Vagina (tissue), 2 donors: ENCODE data around the gene PLCB1.

ENCODE experiments used
- CTCF ChIP-seq, 3 experiments: fragments of 450-650 bp in 2 of 3; fragments of 200-600 bp in 1 of 3; sonication (generic) in 1 of 3; IDR thresholded peaks; one replicate each; pipeline ENCODE4 v1.5.1; 2017 to 2019; ENCODE audit warnings: antibody characterized with exemption in 3 of 3, mild to moderate bottlenecking in 2 of 3, moderate library complexity in 2 of 3
- POLR2A ChIP-seq, 2 donors: fragments of 450-650 bp; IDR thresholded peaks; one replicate each; pipeline ENCODE4 v1.6.1; 2017; ENCODE audit warnings: antibody characterized with exemption in 2 of 2, mild to moderate bottlenecking in 2 of 2, moderate library complexity in 2 of 2

DNA sequence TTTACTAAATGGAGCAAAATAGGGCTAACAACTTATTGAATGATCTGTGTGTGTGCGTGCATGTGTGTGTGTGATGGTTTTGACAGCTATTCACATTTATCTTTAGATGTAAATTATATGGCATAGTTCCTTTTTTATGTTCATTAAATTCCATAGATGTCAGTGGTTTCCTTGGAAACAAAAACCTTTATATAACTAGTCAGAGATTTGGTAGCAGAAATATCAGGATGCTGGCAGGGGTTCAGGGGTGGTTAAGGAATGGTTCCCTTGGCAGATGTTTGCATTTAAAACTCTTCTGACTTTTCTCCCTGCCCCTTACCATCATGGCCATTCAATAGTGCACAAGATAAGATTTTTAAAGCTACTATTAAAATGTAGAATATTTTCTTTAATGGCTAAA, 256.6 kb downstream of the PLCB1 start:
- TF ChIP-seq POLR2A (IDR thresholded peaks at IDR 0.05) = no peak
- TF ChIP-seq CTCF (IDR thresholded peaks at IDR 0.05) = no peak
